Heart left ventricle (tissue), 16 donors: Measurements from ENCODE around the gene SMPX. TPM values are rescaled to one million over a fixed set of nuclear protein-coding genes. Genes with fewer than 3 reads are reported as not detected.

Source experiments
- ATAC-seq, 4 donors: fragments of 200-7000 bp; cut with Tn5 transposase; one replicate each; pipeline ENCODE4 v1.9.1; 2020 to 2022; ENCODE audit warnings: moderate library complexity in 4 of 4, mild to moderate bottlenecking in 3 of 4, moderate number of reproducible peaks in 1 of 4
- DNase-seq, 5 donors: peaks; one replicate each; pipeline ENCODE4 v3.0.0-alpha.2; 2020
- H3K27ac ChIP-seq, 12 donors: fragments of 200-600 bp; sonication (generic) in 4 of 12; one replicate each; pipeline versions ENCODE4 v1.5.0 to v1.8.0; 2016 to 2022; ENCODE audit warnings: mild to moderate bottlenecking in 2 of 12
- H3K27me3 ChIP-seq, 9 donors: fragments of 200-600 bp; sonication (generic) in 2 of 9; one replicate each; pipeline versions ENCODE4 v1.5.1 to v1.8.0; 2016 to 2022; ENCODE audit warnings: mild to moderate bottlenecking in 3 of 9
- H3K36me3 ChIP-seq, 9 donors: fragments of 200-600 bp; sonication (generic) in 2 of 9; one replicate each; pipeline versions ENCODE4 v1.5.0 to v1.8.0; 2018 to 2022; ENCODE audit warnings: mild to moderate bottlenecking in 2 of 9
- H3K4me1 ChIP-seq, 12 donors: fragments of 200-600 bp; sonication (generic) in 4 of 12; one replicate each; pipeline versions ENCODE4 v1.5.0 to v1.8.0; 2016 to 2022; ENCODE audit warnings: mild to moderate bottlenecking in 3 of 12
- H3K4me3 ChIP-seq, 12 donors: fragments of 200-600 bp; sonication (generic) in 4 of 12; one replicate each; pipeline versions ENCODE4 v1.5.0 to v1.8.0; 2017 to 2022; ENCODE audit warnings: mild to moderate bottlenecking in 9 of 12, moderate library complexity in 4 of 12
- H3K9me3 ChIP-seq, 12 donors: fragments of 200-600 bp; sonication (generic) in 4 of 12; one replicate each; pipeline versions ENCODE4 v1.5.0 to v1.8.0; 2016 to 2022; ENCODE audit warnings: mild to moderate bottlenecking in 1 of 12
- CTCF ChIP-seq, 12 donors: fragments of 200-600 bp; sonication (generic) in 4 of 12; IDR thresholded peaks; one replicate each; pipeline versions ENCODE4 v1.5.0 to v1.8.0; 2018 to 2022; ENCODE audit warnings: antibody characterized with exemption in 12 of 12, mild to moderate bottlenecking in 5 of 12
- POLR2A ChIP-seq, 2 donors: fragments of 450-650 bp; IDR thresholded peaks; one replicate each; pipeline ENCODE4 v1.6.1; 2017; ENCODE audit warnings: antibody characterized with exemption in 2 of 2, mild to moderate bottlenecking in 2 of 2, moderate library complexity in 2 of 2
- WGBS, 4 donors: extraction: QIAGEN DNeasy Blood & Tissue Kit in 2 of 4; methylation state at CpG; one replicate each; pipeline versions ENCODE4 v1.1.5 to v1.1.7; 2013 to 2018; 5-methylcytosine and 5-hydroxymethylcytosine counted together
- intact Hi-C, 10 donors: fragments of 100-400 bp; cut with DNase I; formaldehyde crosslinking; loops; one replicate each; pipeline versions ENCODE4 v1.11.1 to v1.14.2; 2022
- long read RNA-seq, 3 donors: library from polyadenylated mRNA; unstranded; transcript quantifications; one replicate each; pipeline ENCODE4 v2.0.0, GENCODE V29; 2020 to 2021
- polyA plus RNA-seq, 2 donors: library from polyadenylated mRNA; stranded (reverse); fragments of 200-250 nt; gene quantifications; one replicate each; pipeline ENCODE4 v1.2.3, GENCODE V29; 2013
- total RNA-seq, 9 donors: library from RNA; depleted of rRNA in 2 of 9; stranded (reverse); fragments of >200 nt in 2 of 9; fragmentation: NEBNext Ultra II Directional in 3 of 9; extraction: Animal tissue kit (Norgen Biotek cat#: 25700) in 3 of 9; gene quantifications; one replicate each; pipeline versions ENCODE4 v1.1.0 to v1.2.4, GENCODE V29; 2016 to 2023
- donor health status: ischemic (EF 13 %, LVEDD 7.1; RV severe dilation, severe dysfunction).
- donor health status: healthy with polysubstance abuse.
- donor health status: DM: no; HTN: yes; CAD: no.
- donor health status: DM: no; HTN: no; CAD: no.
- donor health status: ischemic (EF 25% LVEDD 6.9; RV normal size, moderate dysfunction).
- donor health status: ischemic (EF 25% LVEDD 5.7; RV mildly dilated, moderate dysfunction).
- donor health status: healthy.
- donor health status: DM: yes; HTN: yes; CAD: no.
- donor health status: ischemic (EF 35%, LVEDD 5.7; RV mildly dilated, moderate dysfunction).
- donor health status: nonischemic (EF 11% LVEDD 7.7; RV severe dilation, severe dysfunction).
- donor health status: DM: yes; HTN: yes; CAD: no.
- donor health status: PGD.
- donor health status: ischemic (EF 29% LVEDD 5.4; RV normal size, mild dysfunction).
- donor health status: nonischemic (EF 23%, LVEDD 6.1; RV moderate dilation, normal function).

SMPX gene
- total RNA-seq, result 100 to 1,000 TPM; 537 to 972 (median 719) TPM
- polyA plus RNA-seq, result 100 to 1,000 TPM; 340 to 515 TPM
- long read RNA-seq, donor 1, transcript SMPX-203 (5 exons, 891 nt), result major isoform, 210 of 236 reads
- long read RNA-seq, donor 1, partial matches to known transcripts, result 9 of 236 reads
- long read RNA-seq, donor 1, other reads (novel, unspliced or antisense), result 12 of 236 reads
- long read RNA-seq, donor 2, transcript SMPX-203 (5 exons, 891 nt), result major isoform, 384 of 409 reads
- long read RNA-seq, donor 2, partial matches to known transcripts, result 14 of 409 reads
- long read RNA-seq, donor 2, other reads (novel, unspliced or antisense), result 6 of 409 reads
- long read RNA-seq, donor 3, transcript SMPX-203 (5 exons, 891 nt), result major isoform, 106 of 132 reads
- long read RNA-seq, donor 3, partial matches to known transcripts, result 8 of 132 reads
- long read RNA-seq, donor 3, other reads (novel, unspliced or antisense), result 15 of 132 reads

- peaks cover 0 to 5% (median 0%) of the 10 kb centered on the region in 9 donors for H3K36me3 ChIP-seq
- peak in 4 of 5 donors; percentile 18 to 73 (median 51) for DNase-seq
- peak; percentile 90 to 92 (median 92) for ATAC-seq
These were observed at the start of gene SMPX for GRCh38 chrX:21757960-21758359. SMPX (minus strand) TSS chrX:21758116; CDS start chrX:21754290, 3,826 bp downstream.

GRCh38 chrX:21806691-21807090 is 48.8 kb upstream of the SMPX start:
- intact Hi-C loops, result no loop called here
- peaks cover 0 to 4% (median 0%) of the 10 kb centered on the region in 9 donors for H3K27me3 ChIP-seq
- no peak overlapping the region for H3K4me3 ChIP-seq
- TF ChIP-seq POLR2A (IDR thresholded peaks at IDR 0.05) (no peak), CTCF (IDR thresholded peaks at IDR 0.05) (no peak)
- no peak for DNase-seq
- H3K27ac ChIP-seq, result no peak overlapping the region
- ATAC-seq, result no peak
- H3K4me1 ChIP-seq, result no peaks in the 10 kb centered on the region
- no peaks in the 10 kb centered on the region for H3K9me3 ChIP-seq
- H3K36me3 ChIP-seq, result no peaks in the 10 kb centered on the region

More at GRCh38 chrX:21757960-21758359, at the start of gene SMPX:
- Histone ChIP-seq H3K9me3 (no peaks in the 10 kb centered on the region), H3K27me3 (peaks cover 0 to 4% (median 0%) of the 10 kb centered on the region in 9 donors), H3K4me3 (peak within 1 kb of the TSS; percentile 29 to 62 (median 49)), H3K27ac (peak within 1 kb of the TSS; percentile 56 to 95 (median 84)), H3K4me1 (peaks cover 0 to 3% (median 0%) of the 10 kb centered on the region in 12 donors)
- intact Hi-C loops, result loop anchor here in 4 of 10 donors (2.0 to 10.0 kb wide), 5 partner anchors 39 to 217 kb away; partner anchors contain the start of genes MBTPS2 (in 3 of the 4) and SMS (in 1 of the 4)
- 16 to 45% (median 38%) methylated on average over 12 of the region's 12 CpGs for WGBS, 4 donors
- peak in 1 of 2 donors; percentile 41 for TF ChIP-seq POLR2A (IDR thresholded peaks at IDR 0.05)
- no peak for TF ChIP-seq CTCF (IDR thresholded peaks at IDR 0.05)

- H3K4me1 ChIP-seq, result peaks cover 0 to 9% (median 0%) of the 10 kb centered on the region in 12 donors
- peaks cover 0 to 9% (median 0%) of the 10 kb centered on the region in 9 donors for H3K27me3 ChIP-seq
- no peak for TF ChIP-seq POLR2A (IDR thresholded peaks at IDR 0.05)
- no peak for TF ChIP-seq CTCF (IDR thresholded peaks at IDR 0.05)
- H3K27ac ChIP-seq, result peak overlapping the region in 1 of 12 donors; percentile 33
- H3K36me3 ChIP-seq, result no peaks in the 10 kb centered on the region
- no peaks in the 10 kb centered on the region for H3K9me3 ChIP-seq
- DNase-seq, result no peak
- intact Hi-C loops, result no loop called here
- H3K4me3 ChIP-seq, result no peak overlapping the region
- no peak for ATAC-seq
These were observed 44.9 kb upstream of the SMPX start for GRCh38 chrX:21802839-21803238.

- ATAC-seq, result no peak
- peak overlapping the region in 1 of 12 donors; percentile 33 for H3K27ac ChIP-seq
These were observed 44.2 kb upstream of the SMPX start for GRCh38 chrX:21802054-21802670.

More at GRCh38 chrX:21802054-21802670, 44.2 kb upstream of the SMPX start:
- Histone ChIP-seq H3K9me3 (no peaks in the 10 kb centered on the region), H3K36me3 (no peaks in the 10 kb centered on the region), H3K27me3 (peaks cover 0 to 9% (median 0%) of the 10 kb centered on the region in 9 donors), H3K4me1 (peaks cover 0 to 9% (median 0%) of the 10 kb centered on the region in 12 donors), H3K4me3 (no peak overlapping the region)
- TF ChIP-seq CTCF (IDR thresholded peaks at IDR 0.05) (no peak), POLR2A (IDR thresholded peaks at IDR 0.05) (no peak)
- intact Hi-C loops, result no loop called here
- 57 to 73% (median 63%) methylated on average over 7 of the region's 7 CpGs for WGBS, 4 donors
- DNase-seq, result no peak
